Stimulated activated CD4-positive, alpha-beta T cell treated with anti-CD3 and anti-CD28 coated beads, Interleukin-12 subunit alpha, Interleukin-12 subunit beta, amount 100 ng/mL, for 4 hours (primary cell): ENCODE measurements around the gene OGA.

Experiments
- DNase-seq: peaks from one replicate; pipeline ENCODE4 v3.0.0-alpha.2; 2020

OGA gene

DNA sequence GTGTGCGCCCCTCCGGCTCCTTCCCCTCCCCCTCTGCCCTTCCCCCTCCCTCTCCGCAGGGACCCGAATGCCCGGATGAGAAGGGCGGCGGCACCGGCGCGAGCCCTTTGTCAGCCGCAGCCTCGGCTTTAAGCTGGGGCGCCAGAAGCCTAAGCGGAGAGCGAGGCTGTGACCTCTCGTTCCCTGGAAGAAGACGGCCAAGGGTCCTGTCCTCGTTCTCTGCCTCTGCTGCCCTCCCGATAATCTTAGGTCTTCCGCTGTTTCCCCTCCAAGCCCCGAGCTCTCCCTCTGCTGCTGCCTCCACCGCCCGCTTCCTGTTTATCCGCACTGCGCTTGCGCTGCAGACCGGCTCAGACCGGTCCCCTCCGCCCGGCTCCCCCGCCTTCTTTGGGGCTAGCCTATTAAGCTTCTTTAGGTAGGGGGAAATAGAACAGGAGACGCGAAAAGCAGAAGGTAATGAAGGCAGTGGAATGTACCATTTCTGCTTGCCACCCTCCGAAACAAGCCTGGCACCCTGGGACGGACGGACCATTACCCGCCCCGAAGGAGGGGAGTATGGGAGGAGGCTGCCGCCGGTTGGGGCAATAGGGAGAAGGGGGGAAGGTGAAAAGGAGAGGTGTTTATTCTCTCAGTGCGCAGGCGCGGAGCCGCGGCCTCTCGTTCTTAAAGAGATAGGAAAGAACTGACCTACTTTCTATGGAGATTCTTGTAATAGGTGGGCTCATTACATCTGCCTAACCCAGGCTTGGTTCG lies at the start of gene OGA:
Gene OGA, minus strand, starts transcription at position 326 of the 753 bp plus-strand sequence. CDS start 422 bp downstream, outside the sequence.
- peak; percentile 93 for DNase-seq

DNA sequence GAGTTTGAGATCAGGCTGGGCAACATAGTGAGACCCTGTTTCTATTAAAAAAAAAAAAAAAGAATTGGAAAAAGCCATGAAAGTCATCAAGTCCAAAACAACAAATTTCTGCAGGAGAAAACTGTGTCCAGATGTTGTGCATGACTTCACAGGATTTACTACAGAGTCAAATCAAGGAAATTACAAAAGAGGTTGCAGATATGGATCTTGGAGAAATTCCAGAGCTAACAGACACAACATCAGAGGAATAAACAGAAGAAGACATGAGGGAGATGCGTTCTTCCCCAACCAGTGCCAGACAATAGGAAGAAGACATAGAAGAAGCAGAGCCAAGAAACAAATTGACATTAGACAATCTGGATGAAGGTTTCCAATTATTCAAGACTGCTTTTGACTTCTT lies 49.7 kb upstream of the OGA start:
- no peak for DNase-seq

DNA sequence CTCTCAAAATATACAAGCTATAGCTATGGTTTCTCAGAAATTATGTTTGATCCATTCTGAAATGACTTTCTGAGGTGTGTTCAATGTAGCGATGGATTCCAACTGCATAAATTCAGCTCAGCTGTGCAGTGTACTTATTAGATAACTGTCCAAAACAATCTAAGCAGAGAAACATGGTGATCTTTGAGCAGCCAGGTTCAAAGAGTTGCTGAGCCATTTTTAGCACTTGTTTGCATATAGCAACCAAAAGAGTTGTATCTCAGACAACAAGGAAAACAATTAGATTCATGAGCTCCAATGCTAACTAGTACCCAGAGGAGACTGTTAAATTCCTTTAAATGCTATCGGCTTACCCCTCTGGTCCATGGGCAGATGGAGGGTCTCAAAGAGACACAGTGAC lies 41.3 kb upstream of the OGA start:
- DNase-seq = no peak

DNA sequence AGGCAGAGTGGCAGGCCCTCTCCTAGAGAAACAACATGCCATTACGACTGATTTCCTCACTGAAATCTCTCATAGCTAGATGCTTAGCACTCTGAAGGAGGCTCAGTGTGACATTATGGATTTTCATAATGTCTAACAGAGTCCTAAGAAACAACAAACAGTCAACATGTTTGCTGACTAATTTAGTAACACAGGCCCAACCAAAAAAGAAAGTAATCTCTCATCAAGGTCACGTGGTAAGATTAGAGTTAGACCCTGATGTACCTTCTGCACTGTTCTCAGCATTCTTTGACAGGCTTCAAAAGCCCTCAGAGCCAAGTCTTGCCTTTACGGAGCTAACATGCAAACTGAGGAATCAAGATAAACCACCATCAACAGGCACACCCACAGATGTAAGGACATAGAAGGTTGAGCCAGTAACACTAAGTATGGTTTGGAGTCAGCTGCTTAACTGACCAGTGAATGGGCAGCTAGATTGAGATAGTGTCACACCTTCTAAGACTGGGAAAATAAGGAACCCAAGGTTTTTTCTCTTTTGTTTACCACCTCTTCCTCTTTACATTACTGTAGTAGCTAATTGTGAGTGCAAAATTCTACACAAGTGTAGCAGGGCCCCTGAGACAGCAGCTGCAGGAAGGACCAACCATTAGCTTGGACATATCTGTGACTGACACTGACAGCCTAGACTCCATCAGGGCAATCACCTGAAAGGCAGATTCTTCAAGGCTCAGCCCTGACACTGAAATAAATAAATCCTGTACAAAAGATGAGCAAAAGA lies 40.7 kb upstream of the OGA start:
- DNase-seq = no peak

DNA sequence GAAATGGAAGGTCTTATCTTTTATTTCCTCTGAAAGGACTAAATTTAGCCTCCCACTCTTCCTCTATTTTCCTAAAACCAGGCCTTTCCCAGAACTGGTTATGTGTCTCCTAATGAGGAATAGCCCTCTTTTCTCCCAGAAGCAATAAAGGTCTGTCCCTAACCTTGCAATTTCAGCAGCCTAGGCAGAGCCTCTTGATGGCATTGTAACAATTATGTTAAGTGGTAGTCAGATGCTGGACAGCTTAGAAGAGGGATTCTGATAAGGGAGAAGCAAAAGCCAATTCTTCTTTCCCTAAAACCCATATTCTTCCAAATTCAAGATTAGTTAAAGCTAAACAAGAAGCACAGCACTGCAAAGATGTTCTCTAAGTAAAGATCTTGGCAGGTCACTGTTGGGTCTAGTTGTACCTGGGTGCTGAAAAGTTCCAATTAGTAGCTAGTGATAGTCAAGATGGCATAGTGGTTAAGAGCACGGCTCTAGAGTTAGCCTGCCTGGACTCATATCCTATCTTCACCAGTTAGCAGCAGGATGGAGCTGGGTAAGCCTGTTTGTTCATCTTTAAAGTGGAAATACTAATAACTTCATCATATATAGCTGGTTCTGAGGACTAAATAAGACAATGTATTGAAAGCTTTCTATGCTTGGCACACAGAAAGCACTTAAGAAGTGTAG lies 39.7 kb upstream of the OGA start:
- DNase-seq = no peak

DNA sequence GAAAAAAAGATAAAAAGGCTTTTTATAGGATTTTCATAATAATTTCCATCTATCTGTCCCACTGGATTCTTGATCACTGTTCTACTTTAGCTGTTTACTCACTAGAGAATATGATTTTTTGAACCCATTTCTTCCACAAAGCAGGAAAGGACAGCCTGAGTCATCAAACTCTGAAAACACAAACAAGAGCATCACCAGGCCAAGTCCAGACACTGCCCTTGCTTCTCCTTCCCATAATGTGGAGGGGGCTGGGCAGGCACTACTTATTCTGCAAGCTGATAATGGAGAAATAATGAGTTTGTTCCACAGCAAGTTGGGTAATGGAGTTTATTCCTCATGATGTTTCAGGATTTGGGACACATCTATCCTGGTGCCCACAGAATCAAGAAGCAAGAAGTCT lies 38.4 kb upstream of the OGA start:
- DNase-seq = no peak

DNA sequence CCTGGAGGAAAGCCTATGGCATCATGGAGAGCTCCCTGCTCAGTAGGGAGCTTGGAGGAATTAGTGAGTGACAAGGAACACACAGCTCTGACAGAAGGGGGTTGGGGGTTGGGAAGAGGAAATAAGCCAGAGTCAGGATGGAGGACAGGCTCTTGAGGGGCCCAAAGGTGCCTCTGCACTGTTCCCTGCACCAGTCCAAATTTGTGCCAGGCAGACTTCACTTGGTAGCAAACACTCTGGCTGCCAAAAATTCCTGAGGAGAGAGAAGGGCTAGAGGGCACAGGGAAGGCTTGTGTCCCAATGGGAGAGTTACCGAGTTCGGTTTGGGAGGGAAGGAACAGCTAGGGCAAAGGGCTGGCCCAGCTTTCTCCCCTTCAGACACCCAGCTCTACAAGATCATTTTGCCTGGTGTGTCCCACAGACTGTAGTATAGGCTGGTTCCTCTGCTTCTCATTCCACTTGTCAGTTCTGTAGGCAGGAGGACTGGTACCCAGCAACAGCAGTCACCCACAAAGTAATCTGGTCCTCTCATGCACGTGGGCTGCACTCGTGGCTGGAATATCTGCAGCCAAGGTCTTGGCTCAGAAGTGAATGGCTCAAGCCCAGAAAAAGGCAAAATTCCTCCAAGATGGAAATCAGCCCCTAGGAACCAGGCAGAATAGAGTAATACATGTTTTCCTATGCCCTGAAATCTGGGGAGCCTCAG lies 33.3 kb upstream of the OGA start:
- no peak for DNase-seq

DNA sequence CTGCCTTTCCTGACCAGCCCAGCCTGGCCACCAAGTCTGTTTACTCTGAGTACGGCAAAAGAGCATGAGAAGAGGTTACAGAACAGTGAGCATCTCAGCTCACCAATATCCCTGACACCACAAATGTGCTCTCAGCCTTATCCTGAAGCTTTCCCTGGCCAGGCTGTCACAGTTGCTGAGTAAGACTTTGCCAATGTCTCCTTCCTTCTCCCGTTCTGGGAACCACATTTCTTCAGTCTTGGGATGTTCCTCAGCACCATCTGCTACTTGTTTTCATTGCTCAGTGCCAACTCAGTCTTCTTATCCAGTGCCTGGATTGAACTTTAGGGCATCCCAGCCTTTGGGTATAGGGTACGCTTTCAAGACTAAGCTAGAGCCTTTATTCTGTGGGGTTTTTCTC lies 32.5 kb upstream of the OGA start:
- DNase-seq = no peak

DNA sequence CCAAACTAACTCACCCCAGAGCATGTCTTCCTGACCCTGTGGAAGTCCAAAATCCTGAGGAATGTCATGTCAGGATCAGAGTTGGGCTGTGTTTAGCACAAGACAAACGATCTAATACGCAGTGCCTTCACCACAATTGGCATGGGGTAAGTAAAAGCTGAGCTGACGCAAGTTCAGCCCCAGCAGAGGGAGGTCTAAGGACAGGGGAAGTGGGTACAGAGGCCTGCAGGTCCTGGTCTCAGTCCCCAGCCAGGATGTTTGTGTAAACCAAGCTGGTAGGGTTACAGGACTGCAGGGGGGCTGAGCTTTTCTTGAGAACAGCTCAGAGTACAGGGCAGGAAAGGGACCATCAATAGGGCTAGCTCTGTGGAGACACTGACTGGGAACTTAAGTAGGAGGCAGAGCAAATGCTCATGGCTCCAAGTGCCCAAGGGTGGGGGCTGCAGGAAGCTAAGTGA lies 30.7 kb upstream of the OGA start:
- DNase-seq = no peak

DNA sequence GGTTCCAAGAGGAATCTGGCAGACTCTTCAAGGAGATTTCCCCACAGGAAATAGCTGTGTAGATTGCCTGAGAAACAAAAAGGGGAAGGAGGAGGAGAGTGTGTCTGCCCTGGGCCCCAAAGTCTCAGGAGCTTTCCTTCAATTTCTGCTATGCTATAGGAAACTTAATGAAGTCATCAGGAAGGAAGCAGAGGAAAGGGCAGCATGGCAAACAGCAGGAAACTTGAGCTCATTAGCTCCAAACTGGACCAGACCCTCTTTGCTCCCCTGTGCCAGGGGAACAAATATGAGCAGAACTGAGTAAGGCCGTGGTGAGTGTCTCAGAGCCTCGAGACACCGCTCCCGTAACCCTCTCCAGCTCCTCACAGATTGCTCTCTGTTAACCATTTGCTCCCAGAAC lies 30.2 kb upstream of the OGA start:
- no peak for DNase-seq

DNA sequence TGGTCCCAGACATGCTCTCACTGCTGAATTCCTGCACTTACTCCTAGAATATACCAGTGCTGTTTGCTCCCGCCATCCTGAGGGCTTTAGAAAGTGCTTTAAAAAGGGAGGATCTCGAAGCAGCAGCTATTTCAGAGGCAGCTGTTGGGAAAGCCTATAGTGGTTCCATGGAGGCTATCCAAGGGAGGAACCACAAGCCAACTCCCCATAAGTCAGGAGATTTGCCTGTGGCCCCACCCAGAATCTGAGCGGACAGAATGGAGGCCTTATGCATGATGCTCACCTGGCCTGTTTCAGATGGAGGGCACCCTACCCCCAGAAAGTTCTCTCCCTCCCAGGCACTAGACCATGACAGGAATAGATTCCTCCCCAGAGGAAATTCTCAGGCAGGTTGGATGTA lies 27.6 kb upstream of the OGA start:
- DNase-seq = no peak

DNA sequence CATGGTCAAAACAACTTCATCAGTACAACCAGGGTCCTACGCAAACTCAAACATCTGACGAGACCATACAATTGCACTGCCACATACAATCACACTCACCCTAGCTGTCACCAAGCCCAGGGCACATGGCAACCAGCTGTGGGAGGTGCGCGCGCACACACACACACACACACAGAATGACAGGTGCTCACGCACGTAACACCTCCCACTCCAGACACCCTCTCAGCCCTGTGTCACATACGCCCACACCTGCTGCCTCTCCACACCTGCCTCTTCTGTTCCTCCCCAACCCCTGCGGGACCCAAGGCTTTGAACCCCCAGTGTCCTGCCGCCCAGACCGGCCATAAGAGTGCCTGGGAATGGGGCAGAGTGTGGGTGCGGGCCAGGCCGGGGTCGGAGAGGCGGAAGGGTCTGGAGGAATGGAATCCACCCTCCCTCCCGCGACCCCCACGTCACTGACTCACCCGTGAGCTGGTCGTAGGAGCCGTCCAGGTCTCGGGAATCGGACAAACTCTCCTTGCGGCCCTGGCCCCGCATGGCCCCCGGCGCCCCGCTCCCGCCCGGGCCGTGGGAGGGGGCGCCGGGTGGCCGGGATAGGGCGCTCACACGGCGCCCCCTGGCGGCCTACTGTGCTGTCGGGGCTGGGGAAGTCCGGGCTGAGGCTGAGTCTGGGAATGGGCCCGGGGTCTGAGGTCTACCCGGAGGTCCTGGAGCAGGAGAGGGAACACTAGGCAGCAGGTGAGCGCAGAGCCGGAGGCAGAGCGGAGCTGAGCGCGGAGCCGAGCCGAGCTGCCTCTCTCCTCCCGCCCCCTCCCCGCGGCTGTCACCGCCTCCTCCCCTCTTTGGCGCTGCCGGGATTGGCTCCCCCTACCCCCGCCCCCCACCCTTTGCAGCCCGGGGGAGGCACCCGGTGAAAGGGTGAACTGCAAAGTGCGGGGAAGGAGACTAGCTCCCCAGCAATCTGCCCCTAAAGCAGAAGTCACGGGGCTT lies 25.1 kb upstream of the OGA start, which contains the start of gene KCNIP2:
Gene KCNIP2, minus strand, starts transcription at position 769 of the 990 bp plus-strand sequence. Its CDS starts 232 bp downstream, at position 537.
- no peak for DNase-seq

DNA sequence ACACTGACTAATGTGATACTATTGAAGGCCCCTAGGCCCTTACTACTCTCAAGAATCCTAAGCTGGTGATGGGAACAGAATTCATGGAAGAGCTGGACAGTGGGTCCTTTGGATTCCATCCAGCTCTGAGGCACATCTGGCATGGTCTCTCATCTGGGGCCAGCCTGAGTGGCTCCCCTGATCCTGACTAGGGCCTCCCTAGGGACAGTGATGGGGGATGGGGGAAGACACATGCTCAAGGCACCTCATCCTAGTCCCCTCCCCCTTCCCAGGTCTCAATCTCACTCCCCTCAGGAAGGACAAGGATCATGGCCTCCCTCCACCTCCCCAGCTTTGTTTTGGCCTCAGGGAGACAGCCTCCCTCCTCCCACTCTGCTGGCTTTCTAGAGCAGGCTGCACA lies 23.6 kb upstream of the OGA start:
- DNase-seq = no peak

DNA sequence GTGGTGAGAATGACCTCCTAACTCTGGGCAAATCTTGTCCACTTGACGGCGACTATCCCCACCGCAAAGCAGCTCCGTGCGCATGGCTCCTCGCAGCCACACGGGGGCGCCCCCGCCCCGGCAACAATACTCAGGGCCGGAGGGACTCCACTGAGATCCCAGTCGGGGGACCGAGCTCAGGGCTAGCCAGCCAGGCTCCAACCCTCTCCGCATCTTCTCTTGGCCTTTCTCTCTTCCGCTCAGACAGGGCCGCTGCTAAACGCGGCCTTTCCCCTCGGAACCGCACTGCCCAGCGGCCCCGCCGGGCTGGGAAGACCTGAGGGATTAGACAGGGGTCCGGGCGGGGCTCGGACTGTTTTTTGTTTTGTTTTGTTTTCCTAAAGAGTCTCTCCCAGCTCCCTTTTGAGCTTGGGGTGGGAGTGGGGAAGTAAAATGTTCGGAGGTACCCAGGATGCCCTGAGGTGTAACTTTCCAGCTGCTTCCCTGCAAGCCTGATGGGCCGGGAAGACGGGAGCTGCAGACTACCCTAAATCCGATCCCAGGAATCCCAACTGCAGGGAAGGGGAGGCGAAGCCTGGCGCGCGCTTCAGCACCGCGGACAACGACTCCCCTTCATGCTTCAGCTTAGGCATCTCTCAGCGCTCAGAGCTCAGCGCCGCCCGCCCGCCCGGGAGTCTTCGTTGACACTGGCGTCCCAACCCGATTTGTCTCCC lies 22.7 kb upstream of the OGA start:
- peak; percentile 68 for DNase-seq

DNA sequence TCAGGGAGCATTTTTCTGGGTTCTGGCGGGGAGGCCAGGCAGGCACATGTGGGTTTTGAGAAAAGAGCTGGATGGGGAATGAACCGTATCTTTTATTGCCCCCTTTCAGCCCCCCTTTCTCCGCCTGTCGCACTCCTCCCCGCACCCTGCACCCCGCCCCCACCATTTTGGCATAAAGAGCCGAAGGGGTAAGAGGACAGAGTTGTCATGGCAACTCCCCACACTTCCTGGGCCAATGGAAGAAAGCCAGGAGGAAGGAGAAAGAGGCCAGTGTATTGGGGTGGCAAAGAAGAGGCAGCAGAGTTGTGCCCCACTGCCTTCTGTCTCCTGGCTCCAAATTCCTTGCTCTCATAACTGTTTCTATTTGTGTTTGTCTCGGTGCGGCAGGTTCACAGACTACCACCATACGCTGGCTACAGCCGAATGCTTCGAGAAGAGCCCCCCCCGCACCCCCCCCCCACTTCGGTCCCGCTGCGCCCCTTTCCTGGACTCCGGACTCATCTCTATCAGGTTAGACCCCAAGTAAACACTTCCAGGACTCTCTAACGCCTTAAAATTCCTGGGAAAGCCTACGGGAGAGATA lies 21.9 kb upstream of the OGA start:
- DNase-seq = no peak

DNA sequence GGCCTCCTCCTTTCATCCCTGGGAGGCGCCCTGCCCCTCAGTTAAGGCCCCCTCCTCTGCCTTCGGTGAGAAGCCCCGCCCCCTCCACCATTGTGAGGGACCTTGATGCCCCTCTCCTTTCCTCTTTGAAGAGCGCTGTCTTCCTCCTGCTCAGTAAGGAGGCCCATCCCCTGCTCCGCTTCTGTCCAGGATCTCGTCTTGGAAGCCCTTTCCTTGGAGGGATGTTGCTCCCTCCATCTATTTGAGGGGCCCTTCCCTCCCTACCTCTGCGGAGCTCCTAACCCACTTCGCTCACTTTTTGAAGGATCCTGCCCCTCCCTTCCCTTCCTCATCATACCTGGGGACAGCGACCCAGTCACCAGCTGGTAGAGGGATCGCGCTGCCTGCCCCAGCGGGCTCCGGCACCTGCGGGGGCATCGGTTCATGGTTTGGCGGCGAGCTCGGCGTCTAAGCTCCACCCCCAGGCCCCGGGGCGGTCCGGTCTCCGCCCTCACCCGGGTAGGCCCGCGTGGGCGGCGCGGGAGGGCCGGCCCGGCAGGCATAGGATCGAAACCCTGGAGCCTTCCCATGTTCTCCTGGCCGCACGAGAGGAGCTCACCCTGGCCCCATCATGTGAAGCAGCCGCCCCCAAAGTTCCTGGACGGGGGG lies 21.3 kb upstream of the OGA start:
- DNase-seq = peak; percentile 61

DNA sequence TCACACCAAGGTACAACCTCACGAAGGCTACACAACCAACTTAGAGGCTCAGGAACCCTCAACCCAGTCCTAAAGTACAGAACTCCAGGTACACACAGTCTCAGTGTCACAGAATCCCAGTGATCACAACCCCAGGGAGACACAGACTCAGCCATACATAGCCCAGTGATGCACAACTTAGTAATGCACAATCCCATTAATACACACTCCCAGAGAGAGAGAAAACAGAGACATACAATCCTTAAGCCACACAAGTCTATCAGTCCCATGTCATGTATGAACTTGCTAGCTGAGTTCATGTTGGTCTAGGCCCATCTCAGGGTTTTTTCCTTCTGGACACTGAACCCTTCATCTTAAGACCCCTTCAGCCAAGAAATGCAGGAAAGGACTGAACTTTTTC lies 20.8 kb upstream of the OGA start:
- DNase-seq = no peak

DNA sequence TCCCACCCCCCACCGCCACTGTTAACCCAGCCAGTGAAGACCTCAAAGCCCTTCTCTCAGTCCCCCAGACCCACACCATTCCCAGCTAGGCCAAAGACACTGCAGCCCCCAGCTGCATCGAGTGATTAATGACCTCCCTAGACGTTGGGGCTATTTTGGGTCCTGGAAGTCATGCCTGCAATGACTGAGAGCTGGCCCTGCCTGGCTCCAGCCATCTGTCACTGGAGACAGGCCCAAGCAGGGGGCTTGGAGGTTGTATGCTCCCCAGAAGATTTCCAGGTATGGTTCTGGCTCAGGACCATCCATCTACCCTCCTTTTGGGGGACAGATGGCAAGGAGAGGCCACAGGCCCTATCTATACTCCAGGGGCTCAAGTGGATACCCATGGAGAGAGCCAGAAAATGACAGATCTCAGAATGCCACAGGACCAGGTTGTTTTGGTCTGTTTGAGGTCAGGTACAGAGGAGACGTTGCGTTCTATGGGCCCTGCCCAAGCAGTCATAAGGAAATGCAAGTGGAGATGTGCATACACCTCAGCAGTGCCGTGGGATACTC lies 20.2 kb upstream of the OGA start:
- DNase-seq = no peak

DNA sequence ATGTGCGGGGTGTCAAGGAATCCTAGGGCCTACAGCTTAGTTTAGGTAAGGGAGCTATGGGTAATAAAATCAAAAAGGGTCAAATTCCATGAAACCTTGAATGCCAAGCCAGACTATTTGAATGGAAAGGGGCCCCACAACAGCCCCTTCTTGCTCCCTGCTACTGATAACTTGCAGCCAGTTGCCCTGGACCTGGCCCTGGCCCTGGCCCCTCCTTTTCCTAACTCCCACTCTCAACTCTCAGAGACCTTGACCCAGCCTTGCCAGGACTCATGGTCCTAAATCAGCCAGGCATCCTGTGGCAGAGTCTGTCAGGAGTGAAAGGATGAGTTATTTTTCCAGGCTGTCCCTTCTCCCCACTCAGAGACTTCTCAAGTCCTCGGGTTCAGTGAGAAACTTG lies 19.5 kb upstream of the OGA start:
- DNase-seq = no peak

DNA sequence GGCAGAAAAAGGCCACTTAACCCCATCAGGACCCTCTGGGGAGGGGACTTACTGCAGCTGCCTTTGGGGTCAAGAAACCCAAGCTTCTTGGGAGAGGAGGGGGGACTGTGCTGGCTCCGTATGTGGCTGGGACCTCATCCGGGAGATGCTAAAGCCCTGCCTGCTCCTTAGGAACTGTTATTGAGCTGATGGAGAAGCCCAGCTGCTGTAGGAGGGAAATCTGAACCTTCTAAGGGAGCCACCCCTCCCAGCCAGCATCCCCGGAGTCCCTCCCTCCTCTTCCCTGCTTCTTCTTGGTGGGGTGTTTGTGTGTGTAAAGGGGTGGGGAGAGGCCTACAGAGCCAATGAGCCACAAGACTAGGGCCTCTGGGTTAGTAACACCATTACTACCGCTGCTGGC lies 17.1 kb upstream of the OGA start:
- DNase-seq = no peak
